GM18951 (cell line): ENCODE data around the gene KLF17.
"Not testable (repeated sequence)": the region's sequence is repeated elsewhere in the genome, so short reads cannot be mapped to it uniquely, and the experiment has no call there.

Source experiments
- POLR2A ChIP-seq: IDR thresholded peaks from 4 replicates; pipeline ENCODE4 v1.6.1; 2011; ENCODE audit warnings: mild to moderate bottlenecking; ENCODE audit not compliant: insufficient read length, insufficient read depth; ENCODE audit errors: extremely low read depth
- in situ Hi-C: fragments of 300-500 bp; cut with MboI; formaldehyde crosslinking; loops from one replicate; pipeline ENCODE4 v1.12.0; 2022; ENCODE audit warnings: low sequenced_read_pairs, mixed read lengths, inconsistent platforms; ENCODE audit not compliant: unreplicated experiment

The KLF17 gene

GRCh38 chr1:44094047-44094446 lies 24.6 kb upstream of the KLF17 start:
- in situ Hi-C loops: no loop called here
- TF ChIP-seq POLR2A: no peak

GRCh38 chr1:44100183-44100868 lies 18.3 kb upstream of the KLF17 start:
- in situ Hi-C loops: no loop called here
- TF ChIP-seq POLR2A: no peak

GRCh38 chr1:44101328-44101727 lies 17.3 kb upstream of the KLF17 start:
- in situ Hi-C loops: no loop called here
- TF ChIP-seq POLR2A: no peak

- in situ Hi-C loops: no loop called here
- TF ChIP-seq POLR2A: no peak
Observed at GRCh38 chr1:44103270-44104131, 15.1 kb upstream of the KLF17 start.

GRCh38 chr1:44105810-44106209 lies 12.8 kb upstream of the KLF17 start:
- in situ Hi-C loops: no loop called here
- no peak for TF ChIP-seq POLR2A

DNA sequence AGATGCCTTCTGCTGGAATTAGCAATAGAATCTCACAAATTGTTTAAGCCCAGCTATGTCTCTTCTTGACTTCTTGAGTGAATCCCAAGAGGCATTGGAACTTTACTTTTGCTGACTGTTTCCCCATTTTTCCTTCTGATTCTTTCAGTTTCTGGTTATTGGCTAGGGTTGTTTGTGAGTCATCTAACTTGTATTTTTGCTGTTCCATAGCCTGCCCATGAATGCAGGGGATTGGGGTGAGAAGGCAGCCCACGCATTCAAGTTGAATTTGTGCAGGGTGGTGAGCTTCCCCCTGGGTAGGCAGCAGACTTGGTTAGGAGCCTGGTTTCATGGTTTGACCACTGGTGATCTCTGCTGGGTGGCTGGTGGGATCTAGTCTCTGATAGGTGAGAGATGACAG lies 10.4 kb upstream of the KLF17 start:
- in situ Hi-C loops: no loop called here
- no peak for TF ChIP-seq POLR2A

DNA sequence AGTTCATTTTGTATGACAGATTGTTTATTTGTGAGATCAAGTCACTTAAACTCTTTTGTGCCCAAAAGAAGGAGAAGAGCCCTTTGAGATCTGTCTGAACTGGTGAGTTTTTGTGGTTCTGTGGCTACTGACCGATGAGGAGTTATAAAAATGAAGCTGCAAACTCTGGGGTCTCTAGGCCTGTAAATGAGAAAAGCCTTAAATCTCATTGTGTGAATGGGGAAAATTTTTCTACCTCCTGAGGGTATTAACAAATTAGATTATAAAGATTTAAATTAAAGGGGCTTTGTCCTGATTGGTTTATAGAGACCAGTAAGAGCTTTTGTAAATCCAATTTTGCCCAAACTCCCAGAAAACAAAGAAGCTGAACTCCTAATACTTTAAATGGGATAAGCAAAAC lies 9.7 kb upstream of the KLF17 start:
- no peak for TF ChIP-seq POLR2A
- in situ Hi-C loops: no loop called here

DNA sequence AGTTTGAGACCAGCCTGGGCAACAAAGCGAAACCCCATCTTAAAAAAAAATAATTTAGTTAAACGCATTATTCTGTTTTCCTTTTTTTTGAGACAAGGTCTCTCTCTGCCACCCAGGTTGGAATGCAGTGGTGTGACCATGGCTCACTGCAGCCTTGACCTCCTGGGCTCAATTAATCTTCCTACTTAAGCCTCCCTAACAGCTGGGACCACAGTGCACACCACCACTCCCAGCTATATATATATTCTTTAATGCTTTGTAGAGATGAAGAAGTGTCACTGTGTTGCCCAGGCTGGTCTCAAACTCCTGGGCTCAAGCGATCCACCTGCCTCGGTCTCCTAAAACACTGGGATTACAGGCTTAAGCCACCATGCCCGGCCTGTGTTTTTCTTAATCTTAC lies 7.7 kb upstream of the KLF17 start:
- in situ Hi-C loops: no loop called here
- TF ChIP-seq POLR2A: no peak

GRCh38 chr1:44111861-44112260 lies 6.8 kb upstream of the KLF17 start:
- TF ChIP-seq POLR2A: no peak
- in situ Hi-C loops: no loop called here

GRCh38 chr1:44112486-44112885 lies 6.1 kb upstream of the KLF17 start:
- TF ChIP-seq POLR2A: no peak
- in situ Hi-C loops: no loop called here

GRCh38 chr1:44113095-44113609 lies 5.5 kb upstream of the KLF17 start:
- no peak for TF ChIP-seq POLR2A
- in situ Hi-C loops: no loop called here

GRCh38 chr1:44114098-44114497 lies 4.5 kb upstream of the KLF17 start:
- in situ Hi-C loops: no loop called here
- TF ChIP-seq POLR2A: no peak

- in situ Hi-C loops: not testable (repeated sequence)
Observed at GRCh38 chr1:44117272-44117671, 1.3 kb upstream of the KLF17 start.

GRCh38 chr1:44119525-44119924 lies 904 bp downstream of the KLF17 start:
- in situ Hi-C loops: no loop called here

More at GRCh38 chr1:44119525-44119924, 904 bp downstream of the KLF17 start:
- no peak for TF ChIP-seq POLR2A
